Stimulated activated CD8-positive, alpha-beta memory T cell treated with anti-CD3 and anti-CD28 coated beads, Interleukin-4, amount 100 ng/mL, for 48 hours (primary cell): Measurements from ENCODE around the gene FZD7.

Source experiments
- DNase-seq: peaks from one replicate; pipeline ENCODE4 v3.0.0-alpha.2; 2020

FZD7 gene

GRCh38 chr2:202033317-202034248, at the start of gene FZD7:
Gene FZD7 (plus strand): TSS chr2:202033855. CDS start chr2:202034648, 793 bp downstream.
- DNase-seq: peak; percentile 88

GRCh38 chr2:201984333-201984732, 49.3 kb upstream of the FZD7 start:
- no peak for DNase-seq

GRCh38 chr2:201984800-201985525, 48.7 kb upstream of the FZD7 start:
- no peak for DNase-seq

GRCh38 chr2:201985728-201986462, 47.8 kb upstream of the FZD7 start:
- DNase-seq: no peak

- DNase-seq: no peak
These were observed 47.3 kb upstream of the FZD7 start for GRCh38 chr2:201986463-201986735.

- no peak for DNase-seq
These were observed 46.2 kb upstream of the FZD7 start for GRCh38 chr2:201987426-201987825.

GRCh38 chr2:201990069-201990468, 43.6 kb upstream of the FZD7 start:
- DNase-seq: no peak

GRCh38 chr2:201992960-201993359, 40.7 kb upstream of the FZD7 start:
- no peak for DNase-seq

GRCh38 chr2:201994973-201995638, 38.5 kb upstream of the FZD7 start:
- DNase-seq: no peak

GRCh38 chr2:201996006-201996405, 37.6 kb upstream of the FZD7 start:
- DNase-seq: no peak

- DNase-seq: no peak
These were observed 36.9 kb upstream of the FZD7 start for GRCh38 chr2:201996679-201997314.

GRCh38 chr2:201999279-201999678, 34.4 kb upstream of the FZD7 start:
- DNase-seq: no peak

GRCh38 chr2:202001826-202002225, 31.8 kb upstream of the FZD7 start:
- no peak for DNase-seq

- DNase-seq: no peak
These were observed 31.3 kb upstream of the FZD7 start for GRCh38 chr2:202002381-202002780.

GRCh38 chr2:202005272-202005887, 28.3 kb upstream of the FZD7 start:
- DNase-seq: no peak

- DNase-seq: no peak
These were observed 27.4 kb upstream of the FZD7 start for GRCh38 chr2:202006301-202006700.

- no peak for DNase-seq
These were observed 26.4 kb upstream of the FZD7 start for GRCh38 chr2:202007015-202007982.

- DNase-seq: no peak
These were observed 25.7 kb upstream of the FZD7 start for GRCh38 chr2:202007983-202008354.

GRCh38 chr2:202009019-202009481, 24.6 kb upstream of the FZD7 start:
- no peak for DNase-seq

GRCh38 chr2:202009581-202009980, 24.1 kb upstream of the FZD7 start:
- DNase-seq: no peak

- DNase-seq: no peak
These were observed 19.3 kb upstream of the FZD7 start for GRCh38 chr2:202014318-202014717.
